Fibroblast of pulmonary artery (primary cell): ENCODE measurements around the gene LINGO1.

Experiments
- DNase-seq: peaks from one replicate; pipeline ENCODE4 v3.0.0-alpha.2; 2010; ENCODE audit warnings: low read depth
- H3K4me3 ChIP-seq: replicated peaks from 2 replicates; pipeline ENCODE4 v1.5.1; 2011; ENCODE audit warnings: low read depth, mild to moderate bottlenecking, control low read depth, low read length, moderate library complexity
- CTCF ChIP-seq: IDR thresholded peaks from 2 replicates; pipeline ENCODE4 v1.5.1; 2011; ENCODE audit warnings: mild to moderate bottlenecking, control low read depth, low read length, inconsistent platforms; ENCODE audit errors: missing control alignments

LINGO1 gene

DNA sequence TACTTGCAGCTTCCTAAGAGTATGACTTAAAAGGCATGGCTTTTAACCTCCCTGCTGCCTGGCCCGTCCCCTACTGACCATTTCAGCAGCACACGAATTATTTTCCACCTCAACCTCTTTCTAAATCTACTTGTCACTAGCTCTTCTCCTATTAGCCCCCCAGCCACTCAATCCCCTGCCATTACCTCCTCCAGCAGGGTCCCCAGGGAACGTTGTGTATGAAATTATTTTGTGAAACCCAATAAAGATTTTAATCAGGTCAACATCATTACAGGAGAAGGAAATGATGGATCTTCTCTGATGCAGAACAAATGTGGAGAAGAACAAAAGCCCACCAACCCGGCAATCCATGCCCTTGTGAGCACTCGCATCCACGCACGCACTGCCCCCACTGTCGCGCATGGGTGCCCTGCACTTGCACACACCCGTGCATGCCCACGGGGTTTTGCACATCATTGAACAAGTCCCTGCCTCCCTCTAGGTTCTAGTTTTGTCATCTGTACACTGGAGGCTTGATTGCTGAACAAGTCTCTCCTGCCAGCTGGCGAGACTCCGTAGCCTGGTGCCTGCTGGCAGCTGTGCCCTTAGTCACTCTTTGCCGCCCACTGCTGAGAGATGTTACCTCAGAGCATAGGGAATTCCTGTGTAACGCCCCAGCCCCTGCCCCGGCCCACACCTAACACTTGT is 51.6 kb downstream of the LINGO1 start:
- TF ChIP-seq CTCF: no peak
- DNase-seq: no peak
- H3K4me3 ChIP-seq: no peak overlapping the region

DNA sequence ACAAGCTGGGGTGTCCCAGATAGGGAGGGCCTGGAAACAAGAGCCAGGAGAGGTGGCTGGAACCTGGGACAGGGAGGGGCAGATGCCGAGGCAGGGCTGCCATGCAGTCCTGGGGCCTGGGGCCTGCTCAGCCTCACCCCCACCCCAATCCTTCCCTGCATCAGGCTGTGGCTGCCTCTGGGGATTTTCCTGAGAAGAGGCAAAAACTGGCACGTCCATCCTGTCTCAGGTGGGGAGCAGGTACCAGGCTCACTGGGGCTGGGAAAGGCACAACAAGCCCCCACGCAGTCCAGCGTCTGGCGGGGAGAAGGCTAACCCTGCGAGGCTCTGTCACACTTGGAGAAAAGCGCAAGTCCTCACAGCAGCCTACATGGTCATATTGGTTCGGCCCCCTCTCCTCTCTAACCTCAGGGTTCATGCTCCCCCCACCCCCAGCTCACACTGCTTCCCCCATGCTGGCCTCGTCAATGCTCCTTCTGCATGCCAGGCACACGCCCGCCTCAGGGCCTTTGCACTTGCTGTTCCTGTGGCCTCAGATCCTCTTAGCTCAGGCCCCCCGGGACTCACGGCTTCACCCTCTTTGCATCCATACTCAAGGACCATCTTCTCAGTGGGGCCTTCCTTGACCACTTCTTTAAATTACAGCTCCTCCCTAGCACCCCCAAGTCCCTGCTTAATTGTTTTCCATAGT is 53.1 kb downstream of the LINGO1 start:
- H3K4me3 ChIP-seq: no peak overlapping the region
- no peak for TF ChIP-seq CTCF
- DNase-seq: no peak

DNA sequence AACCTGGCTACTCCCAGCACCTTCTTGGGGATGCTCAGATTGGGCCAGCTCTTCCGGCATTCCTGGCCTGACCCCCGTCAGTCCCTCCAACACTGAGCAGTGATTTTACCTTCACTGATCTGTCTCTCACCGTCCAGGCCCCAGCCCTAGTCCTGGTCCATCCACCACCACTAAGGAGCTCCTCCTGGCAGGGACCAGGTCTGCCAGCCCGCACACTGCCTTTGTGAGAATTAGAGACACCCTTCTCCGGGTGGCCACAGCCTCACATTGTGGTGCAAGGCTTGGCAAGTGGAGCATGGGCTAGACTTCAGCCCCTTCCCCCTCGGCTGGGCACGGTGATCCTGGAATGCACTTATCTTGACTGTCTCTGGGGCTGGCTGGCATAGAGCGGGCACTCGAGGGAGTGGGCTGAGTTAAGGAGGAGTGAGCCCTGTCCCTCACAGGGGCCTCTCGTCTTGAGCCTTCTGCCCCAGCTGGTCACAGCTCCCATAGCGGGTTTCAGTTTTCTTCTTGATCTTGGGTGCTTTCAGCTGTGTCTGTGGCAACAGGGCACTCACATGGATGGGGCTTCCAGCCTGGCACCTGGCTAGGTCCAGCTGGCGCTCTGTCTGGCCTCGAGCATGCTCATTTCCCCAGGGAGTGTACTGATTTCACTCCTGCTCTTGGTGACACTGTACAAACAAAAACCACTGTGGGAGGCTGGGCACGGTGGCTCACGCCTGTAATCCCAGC is 53.9 kb downstream of the LINGO1 start:
- no peak overlapping the region for H3K4me3 ChIP-seq
- no peak for TF ChIP-seq CTCF
- no peak for DNase-seq

DNA sequence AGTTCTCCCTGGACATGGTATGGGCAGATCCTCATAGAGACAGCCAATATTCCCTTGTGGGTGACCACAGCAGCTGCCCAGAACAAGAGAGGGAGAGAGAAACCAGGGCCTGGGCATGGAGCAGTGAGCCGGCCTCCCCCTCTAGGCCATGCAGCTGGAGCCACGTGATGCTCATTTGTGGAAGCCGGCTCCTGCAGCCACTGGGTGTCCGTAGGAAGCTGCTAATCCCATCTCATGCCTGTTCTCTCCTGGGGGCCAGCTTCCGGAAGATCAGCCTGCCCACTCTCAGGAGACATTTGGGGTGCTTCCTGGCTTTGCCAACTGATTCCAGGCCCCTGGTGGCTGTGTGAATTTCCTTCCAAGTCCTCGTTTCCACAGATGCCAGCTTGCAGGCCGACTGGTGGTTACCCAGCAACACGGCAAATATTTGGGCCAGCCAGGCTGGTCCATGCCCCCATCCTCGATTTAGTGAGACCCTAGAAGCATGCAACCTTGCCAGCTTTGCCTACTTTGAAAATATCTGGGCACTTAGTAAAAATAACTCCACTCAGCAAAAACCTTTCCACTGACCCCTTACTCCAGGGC is 55.3 kb downstream of the LINGO1 start:
- no peak overlapping the region for H3K4me3 ChIP-seq
- DNase-seq: no peak
- TF ChIP-seq CTCF: no peak

- no peak for TF ChIP-seq CTCF
- no peak overlapping the region for H3K4me3 ChIP-seq
- no peak for DNase-seq
Observed at GRCh38 chr15:77576538-77576937, 56.2 kb downstream of the LINGO1 start.

DNA sequence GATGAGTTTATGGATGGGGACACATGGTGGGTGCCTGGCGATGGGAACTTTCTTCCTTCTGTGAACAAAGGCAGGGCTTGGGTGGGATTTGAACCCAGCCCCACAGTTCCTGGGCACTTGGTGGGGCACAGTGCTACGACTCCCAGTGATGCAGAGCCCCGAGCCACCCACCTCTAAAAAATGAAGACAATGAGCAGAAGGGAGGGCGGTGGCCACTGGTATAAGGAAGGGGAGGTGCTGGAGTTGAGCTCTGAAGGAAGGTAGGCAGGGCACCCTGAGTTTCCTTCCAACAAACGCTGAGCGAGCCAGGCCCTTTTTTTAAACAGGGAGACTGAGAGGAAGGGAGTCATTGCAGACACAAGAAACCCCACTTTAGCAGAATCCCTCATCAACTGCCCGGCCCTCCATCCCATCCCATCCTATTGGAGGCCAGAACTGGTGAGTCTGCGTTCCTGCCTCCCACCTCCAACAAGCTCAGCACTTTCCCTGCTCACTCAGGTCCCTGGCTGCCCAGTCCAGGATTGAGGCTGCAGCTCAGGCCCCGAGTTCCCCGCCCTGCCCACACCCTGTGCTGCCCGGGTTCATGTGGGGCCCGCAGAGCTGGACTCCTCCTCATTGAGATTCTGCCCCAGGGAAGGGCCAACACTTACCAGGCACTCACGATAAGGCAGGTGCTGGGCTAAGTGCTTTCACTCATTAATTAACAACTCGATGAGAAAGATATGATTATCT is 57.3 kb downstream of the LINGO1 start:
- DNase-seq: no peak
- H3K4me3 ChIP-seq: no peak overlapping the region
- no peak for TF ChIP-seq CTCF
